Loucy (cell line): ENCODE results near the gene THOC1.

ENCODE experiments used
- H2AFZ ChIP-seq: fragments of 200-600 bp; sonication (generic); 2 replicates; pipeline ENCODE4 v1.6.0; 2016; ENCODE audit warnings: antibody characterized with exemption, mild to moderate bottlenecking, low read length, moderate library complexity
- H3F3A ChIP-seq: fragments of 200-600 bp; 2 replicates; pipeline ENCODE4 v1.6.0; 2016; ENCODE audit warnings: antibody characterized with exemption, low read depth, mild to moderate bottlenecking
- H3K27me3 ChIP-seq: fragments of 200-600 bp; sonication (generic); 2 replicates; pipeline ENCODE4 v1.6.1; 2014; ENCODE audit warnings: low read length, mild to moderate bottlenecking; ENCODE audit not compliant: insufficient read depth, poor library complexity, severe bottlenecking
- H3K36me3 ChIP-seq: fragments of 200-600 bp; sonication (generic); 2 replicates; pipeline ENCODE4 v1.6.1; 2016; ENCODE audit warnings: low read length; ENCODE audit not compliant: insufficient read depth
- H3K4me1 ChIP-seq: fragments of 200-600 bp; sonication (generic); 2 replicates; pipeline ENCODE4 v1.5.1; 2014; ENCODE audit warnings: low read length, mild to moderate bottlenecking; ENCODE audit not compliant: insufficient read depth, poor library complexity, severe bottlenecking
- H3K4me2 ChIP-seq: fragments of 200-600 bp; sonication (generic); 2 replicates; pipeline ENCODE4 v1.6.0; 2014; ENCODE audit warnings: antibody characterized with exemption, low read length, low read depth, mild to moderate bottlenecking; ENCODE audit not compliant: poor library complexity, severe bottlenecking
- H3K4me3 ChIP-seq: fragments of 200-600 bp; sonication (generic); 2 replicates; pipeline ENCODE4 v1.5.1; 2014; ENCODE audit warnings: low read length, mild to moderate bottlenecking, mixed read lengths; ENCODE audit not compliant: poor library complexity, severe bottlenecking
- H3K79me2 ChIP-seq: fragments of 200-600 bp; sonication (generic); 2 replicates; pipeline ENCODE4 v1.6.1; 2014; ENCODE audit warnings: low read length; ENCODE audit not compliant: insufficient read depth
- H3K9ac ChIP-seq: fragments of 200-600 bp; sonication (generic); 2 replicates; pipeline ENCODE4 v1.6.0; 2014; ENCODE audit warnings: mild to moderate bottlenecking, low read depth, low read length, moderate library complexity; ENCODE audit not compliant: poor library complexity, severe bottlenecking
- H3K9me2 ChIP-seq: fragments of 200-600 bp; sonication (generic); replicated peaks from 2 replicates; pipeline ENCODE4 v1.6.1; 2016; ENCODE audit warnings: low read depth, low read length, mixed read lengths
- H3K9me3 ChIP-seq: fragments of 200-600 bp; sonication (generic); 2 replicates; pipeline ENCODE4 v1.6.1; 2014; ENCODE audit warnings: mild to moderate bottlenecking, antibody characterized with exemption, low read length, low read depth; ENCODE audit not compliant: insufficient read depth
- H4K20me1 ChIP-seq: fragments of 200-600 bp; sonication (generic); 2 replicates; pipeline ENCODE4 v1.6.0; 2014; ENCODE audit warnings: antibody characterized with exemption, low read length, mild to moderate bottlenecking; ENCODE audit not compliant: insufficient read depth, poor library complexity, severe bottlenecking
- EZH2phosphoT487 ChIP-seq: fragments of 200-600 bp; IDR thresholded peaks from 2 replicates; pipeline ENCODE4 v1.6.1; 2018; ENCODE audit warnings: antibody characterized with exemption, mild to moderate bottlenecking, moderate library complexity, borderline replicate concordance
- TF ChIP-seq, protein P1 (sequence below): fragments of 200-600 bp; sonication (generic); conservative IDR thresholded peaks from 2 replicates; pipeline ENCODE4 v1.5.1; 2014; ENCODE audit warnings: mild to moderate bottlenecking, antibody characterized with exemption, low read length

The THOC1 gene

DNA sequence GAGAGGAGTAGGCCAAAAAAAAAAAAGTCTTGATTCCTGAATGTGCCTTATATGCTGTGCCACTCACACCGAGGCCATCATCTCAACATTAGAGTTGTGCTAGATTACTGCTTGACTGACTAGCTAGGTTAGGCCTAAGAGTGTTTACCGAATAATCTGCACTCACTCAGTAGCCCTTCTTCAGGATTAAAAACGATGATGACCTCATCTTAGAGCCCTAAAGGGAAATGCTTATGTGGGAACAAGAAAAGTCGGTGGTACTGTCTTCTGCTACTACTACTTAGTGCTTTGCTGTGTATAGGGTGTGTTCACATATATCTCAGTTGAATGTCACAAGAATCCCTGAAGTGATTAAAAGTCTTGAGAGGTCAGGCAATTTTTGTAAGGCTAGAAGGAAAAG lies 54.3 kb downstream of the THOC1 start:
- H3K9me3 ChIP-seq = no peaks in the 10 kb centered on the region
- TF ChIP-seq, protein P1, sequence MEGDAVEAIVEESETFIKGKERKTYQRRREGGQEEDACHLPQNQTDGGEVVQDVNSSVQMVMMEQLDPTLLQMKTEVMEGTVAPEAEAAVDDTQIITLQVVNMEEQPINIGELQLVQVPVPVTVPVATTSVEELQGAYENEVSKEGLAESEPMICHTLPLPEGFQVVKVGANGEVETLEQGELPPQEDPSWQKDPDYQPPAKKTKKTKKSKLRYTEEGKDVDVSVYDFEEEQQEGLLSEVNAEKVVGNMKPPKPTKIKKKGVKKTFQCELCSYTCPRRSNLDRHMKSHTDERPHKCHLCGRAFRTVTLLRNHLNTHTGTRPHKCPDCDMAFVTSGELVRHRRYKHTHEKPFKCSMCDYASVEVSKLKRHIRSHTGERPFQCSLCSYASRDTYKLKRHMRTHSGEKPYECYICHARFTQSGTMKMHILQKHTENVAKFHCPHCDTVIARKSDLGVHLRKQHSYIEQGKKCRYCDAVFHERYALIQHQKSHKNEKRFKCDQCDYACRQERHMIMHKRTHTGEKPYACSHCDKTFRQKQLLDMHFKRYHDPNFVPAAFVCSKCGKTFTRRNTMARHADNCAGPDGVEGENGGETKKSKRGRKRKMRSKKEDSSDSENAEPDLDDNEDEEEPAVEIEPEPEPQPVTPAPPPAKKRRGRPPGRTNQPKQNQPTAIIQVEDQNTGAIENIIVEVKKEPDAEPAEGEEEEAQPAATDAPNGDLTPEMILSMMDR = no peak
- TF ChIP-seq EZH2phosphoT487 = no peak
- no peaks in the 10 kb centered on the region for H3K9me2 ChIP-seq
- peaks cover 88% of the 10 kb centered on the region for H3K36me3 ChIP-seq
- no peaks in the 10 kb centered on the region for H3K27me3 ChIP-seq
- no peaks in the 10 kb centered on the region for H4K20me1 ChIP-seq
- H2AFZ ChIP-seq = no peak overlapping the region
- no peak overlapping the region for H3K9ac ChIP-seq
- H3F3A ChIP-seq = 0 out of 2 replicates have a peak, but pooled peaks cover 3% of the 10 kb centered on the region
- H3K79me2 ChIP-seq = no peaks in the 10 kb centered on the region
- H3K4me1 ChIP-seq = no peaks in the 10 kb centered on the region
- H3K4me2 ChIP-seq = no peak overlapping the region
- no peak overlapping the region for H3K4me3 ChIP-seq

DNA sequence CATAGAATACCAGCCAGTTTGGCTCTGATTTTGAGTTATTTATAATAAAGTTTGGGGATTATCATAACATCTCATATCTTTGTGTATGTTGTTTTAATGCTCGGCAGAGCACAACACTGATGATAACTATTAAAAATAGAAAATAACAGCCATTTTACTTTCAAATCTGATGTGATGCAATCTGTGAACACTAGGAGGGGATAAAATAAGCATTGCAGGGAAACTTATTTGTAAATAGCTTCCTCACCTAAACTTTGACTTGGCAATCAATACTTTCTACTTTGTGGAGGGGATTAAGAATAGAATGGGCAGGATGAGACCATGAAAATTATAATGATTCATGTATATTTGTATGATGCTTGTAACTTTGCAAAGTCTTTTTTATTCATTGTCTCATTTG lies 55.1 kb downstream of the THOC1 start:
- Histone ChIP-seq H3K4me1 (no peaks in the 10 kb centered on the region), H3K9ac (no peak overlapping the region), H3K36me3 (peaks cover 81% of the 10 kb centered on the region), H2AFZ (no peak overlapping the region), H3K4me2 (no peak overlapping the region), H3F3A (0 out of 2 replicates have a peak, but pooled peaks cover 3% of the 10 kb centered on the region), H3K27me3 (no peaks in the 10 kb centered on the region), H3K79me2 (no peaks in the 10 kb centered on the region), H4K20me1 (no peaks in the 10 kb centered on the region), H3K9me2 (no peaks in the 10 kb centered on the region), H3K4me3 (no peak overlapping the region), H3K9me3 (no peaks in the 10 kb centered on the region)
- TF ChIP-seq, protein P1 = peak; percentile 39; the same call in 1 of the 2 replicates
- no peak for TF ChIP-seq EZH2phosphoT487

DNA sequence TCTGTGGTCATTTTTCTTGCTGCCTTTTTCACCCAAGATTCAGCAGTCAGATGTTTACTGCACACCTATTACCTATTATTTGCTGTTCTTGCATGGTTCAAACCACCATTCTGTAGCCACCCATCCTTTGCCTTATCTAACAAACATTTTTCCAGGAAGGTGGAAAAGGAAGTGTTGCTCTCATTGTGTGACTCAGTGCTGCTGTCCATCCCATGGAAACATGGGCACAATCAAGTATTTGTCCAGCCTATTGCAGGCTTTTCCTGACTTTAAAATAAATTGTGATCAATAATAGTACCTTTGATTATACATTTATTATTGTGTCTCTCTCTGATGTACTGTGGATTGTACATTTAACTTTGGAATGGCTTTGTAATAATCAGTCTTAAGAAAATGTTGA lies 56.3 kb downstream of the THOC1 start:
- peaks cover 79% of the 10 kb centered on the region for H3K36me3 ChIP-seq
- H3K27me3 ChIP-seq = no peaks in the 10 kb centered on the region
- TF ChIP-seq, protein P1 = no peak
- TF ChIP-seq EZH2phosphoT487 = no peak
- H4K20me1 ChIP-seq = no peaks in the 10 kb centered on the region
- H3K9me2 ChIP-seq = no peaks in the 10 kb centered on the region
- no peaks in the 10 kb centered on the region for H3K79me2 ChIP-seq
- no peaks in the 10 kb centered on the region for H3K4me1 ChIP-seq
- no peak overlapping the region for H3K4me3 ChIP-seq
- no peak overlapping the region for H3K9ac ChIP-seq
- no peak overlapping the region for H3K4me2 ChIP-seq
- no peak overlapping the region for H2AFZ ChIP-seq
- no peaks in the 10 kb centered on the region for H3K9me3 ChIP-seq
- 0 out of 2 replicates have a peak, but pooled peaks cover 3% of the 10 kb centered on the region for H3F3A ChIP-seq
